Activated effector memory CD4-positive, alpha-beta T cell treated with anti-CD3 and anti-CD28 coated beads, Interleukin-2, amount 50 U/mL, for 16 hours (primary cell): ENCODE data around the gene DDA1.

Experiments used
- DNase-seq: peaks from one replicate; pipeline ENCODE4 v3.0.0-alpha.2; 2020

Gene DDA1

DNA sequence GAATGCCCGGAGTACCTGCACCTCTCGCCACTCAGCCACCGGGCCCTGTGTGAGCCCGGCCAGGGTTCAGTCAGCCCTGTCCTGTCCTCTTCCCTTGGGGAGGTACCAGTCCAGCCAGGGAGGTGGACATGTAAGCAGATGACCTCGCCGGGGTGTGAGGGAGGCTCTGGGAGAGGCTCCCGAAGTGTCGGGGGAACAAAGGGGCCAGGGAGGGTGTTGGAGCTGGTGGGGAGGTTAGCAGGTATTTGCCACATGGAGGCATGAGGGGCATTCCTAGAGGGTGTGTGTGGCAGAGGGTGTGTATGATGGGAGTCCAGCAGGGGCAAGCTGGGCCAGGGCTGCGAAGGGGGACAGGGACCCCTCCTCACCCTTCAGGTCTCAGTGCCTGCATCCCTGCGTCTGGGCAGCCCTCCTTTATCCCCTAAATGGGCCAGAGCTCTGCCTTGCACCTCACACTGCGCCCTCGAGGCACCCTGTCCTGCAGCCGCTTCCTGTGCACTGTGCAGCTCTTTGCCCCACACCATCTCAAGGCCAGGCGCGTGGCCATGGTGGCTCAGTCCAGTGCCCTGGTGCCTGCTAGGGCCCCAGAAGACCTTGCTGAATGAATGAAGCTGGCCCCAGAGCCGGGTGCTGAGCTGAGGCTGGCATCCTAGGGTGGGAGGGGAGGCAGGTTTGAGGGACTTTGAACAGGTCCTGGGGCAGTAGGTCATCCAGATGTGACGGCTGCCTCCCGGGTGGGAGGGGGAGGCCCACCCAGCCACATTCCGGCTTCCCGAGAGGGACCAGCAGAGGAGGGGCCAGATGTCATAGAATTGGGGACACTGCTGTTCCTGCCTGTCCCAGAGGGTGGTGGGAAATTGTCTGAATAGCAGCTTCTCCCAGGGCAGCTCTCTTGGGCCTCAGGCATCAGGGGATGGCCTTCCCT lies 3.1 kb downstream of the DDA1 start:
- no peak for DNase-seq

DNA sequence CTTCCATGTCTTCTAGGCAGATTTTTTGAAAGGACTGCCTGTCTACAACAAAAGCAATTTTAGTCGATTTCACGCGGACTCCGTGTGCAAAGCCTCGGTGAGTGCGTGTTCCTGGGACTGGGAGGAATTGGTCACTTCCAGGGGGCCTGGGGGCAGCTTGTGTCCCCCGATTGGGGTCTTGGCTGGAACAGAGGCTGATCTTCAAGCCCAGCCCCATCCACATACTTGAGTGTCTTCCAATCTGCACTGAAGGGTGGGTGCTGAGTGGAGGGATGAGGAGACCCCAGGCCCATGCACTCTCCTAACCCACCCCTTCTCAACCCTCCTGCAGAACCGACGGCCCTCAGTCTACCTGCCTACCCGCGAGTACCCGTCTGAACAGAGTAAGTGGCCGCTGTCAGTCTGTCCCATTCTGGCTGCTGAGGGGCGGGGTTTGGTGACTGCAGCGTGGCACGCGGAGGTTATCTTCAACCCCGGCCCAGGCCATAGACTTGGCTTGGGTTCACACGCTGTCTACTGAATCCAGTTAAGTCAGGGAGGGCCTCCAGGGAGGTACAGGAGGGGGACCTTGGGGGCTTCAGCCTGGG lies 4.7 kb downstream of the DDA1 start:
- DNase-seq: no peak

GRCh38 chr19:17318966-17319365 lies 9.6 kb downstream of the DDA1 start:
- no peak for DNase-seq

DNA sequence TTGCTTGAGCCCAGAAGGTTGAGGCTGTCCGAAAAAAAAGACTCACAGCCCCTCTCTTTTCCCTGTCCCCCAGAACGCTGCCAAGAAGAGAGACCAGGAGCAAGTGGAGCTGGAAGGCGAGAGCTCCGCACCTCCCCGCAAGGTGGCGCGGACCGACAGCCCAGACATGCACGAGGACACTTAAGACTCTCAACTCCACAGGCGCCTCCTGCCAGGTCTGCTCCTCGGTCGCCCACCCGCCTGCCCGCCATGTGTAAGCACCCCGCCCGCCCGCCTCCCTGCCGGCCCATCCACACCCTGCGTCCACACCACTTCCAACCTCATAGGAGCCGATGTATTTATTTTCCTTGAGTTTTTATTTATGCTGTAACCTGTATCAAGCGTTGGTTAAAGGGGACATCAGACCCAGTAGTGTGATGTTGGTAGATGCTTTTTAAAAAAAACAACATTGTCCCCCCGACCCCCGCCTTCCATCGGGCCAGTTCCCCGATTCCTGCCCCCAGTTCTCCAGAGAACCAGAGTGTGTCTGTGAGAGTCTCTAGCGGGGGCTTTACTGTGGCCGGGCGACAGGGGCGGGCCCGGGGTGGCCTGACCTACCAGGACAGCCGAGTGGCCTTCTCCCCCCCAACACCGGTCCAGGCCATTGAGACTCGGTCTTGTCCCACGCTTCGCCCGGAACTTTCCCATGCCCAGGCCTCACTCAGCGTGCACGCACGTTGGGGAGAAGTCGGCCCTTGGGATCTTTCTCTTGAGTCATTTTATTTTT lies 10.3 kb downstream of the DDA1 start:
- no peak for DNase-seq

DNA sequence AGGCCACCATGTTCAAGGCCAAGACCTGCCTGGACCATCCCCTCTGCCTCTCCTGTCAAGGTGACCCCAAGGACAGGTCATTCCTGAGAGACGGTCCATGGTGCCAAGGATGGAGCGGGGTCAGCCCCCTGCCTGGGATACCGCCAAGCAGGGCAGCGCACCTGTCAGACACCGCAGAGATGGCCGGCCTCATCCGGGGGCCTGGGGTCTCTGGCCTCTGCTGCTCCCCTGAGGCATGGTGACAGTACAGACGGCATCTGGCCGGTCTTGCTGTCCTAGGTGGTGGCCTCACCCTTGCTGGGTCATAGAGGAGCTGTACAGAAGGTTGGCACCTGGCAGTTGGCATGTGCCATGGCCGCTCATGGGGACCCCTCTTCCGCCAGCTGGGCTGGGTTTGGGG lies 11.1 kb downstream of the DDA1 start:
- no peak for DNase-seq

DNA sequence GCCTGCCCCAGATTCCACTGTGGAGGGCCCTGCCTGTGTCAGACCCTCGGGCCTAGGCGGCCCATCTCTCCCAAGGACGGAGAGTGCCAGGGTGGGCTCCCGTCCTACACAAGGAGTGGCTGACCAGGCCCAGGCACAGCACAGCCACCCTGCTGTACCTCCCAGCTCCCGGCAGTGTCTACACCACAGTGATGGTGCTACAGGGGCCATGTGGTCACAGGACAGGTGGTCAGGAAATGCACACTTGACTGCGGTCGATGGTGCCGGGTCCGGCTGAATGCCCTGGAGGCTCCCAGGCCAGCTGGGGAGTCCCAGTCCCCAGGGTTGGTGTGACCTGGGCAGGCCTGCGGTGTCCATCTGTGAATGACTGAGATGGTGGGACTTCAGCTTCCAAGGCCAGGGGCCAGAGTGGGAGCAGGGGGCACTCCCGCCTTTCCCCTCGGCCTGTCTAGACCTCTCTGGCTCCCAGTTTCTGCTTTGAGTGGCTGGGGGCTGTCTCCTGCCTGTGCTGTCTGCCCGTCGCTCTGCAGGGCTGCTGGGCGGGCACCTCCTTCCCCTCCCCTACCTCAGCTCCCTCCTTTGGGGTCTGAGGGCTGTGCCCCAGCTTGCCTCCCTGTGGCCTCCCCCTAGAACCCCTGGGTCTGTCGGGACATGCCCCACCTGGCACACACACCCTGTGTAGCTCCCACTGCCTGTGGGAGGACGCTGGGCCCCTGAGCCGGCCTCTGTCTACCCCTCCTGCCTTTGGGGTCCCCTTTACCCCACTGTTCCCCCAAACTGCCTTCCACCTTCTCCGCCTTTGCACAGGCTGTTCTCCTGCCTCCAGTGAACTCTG lies 12.5 kb downstream of the DDA1 start:
- no peak for DNase-seq

DNA sequence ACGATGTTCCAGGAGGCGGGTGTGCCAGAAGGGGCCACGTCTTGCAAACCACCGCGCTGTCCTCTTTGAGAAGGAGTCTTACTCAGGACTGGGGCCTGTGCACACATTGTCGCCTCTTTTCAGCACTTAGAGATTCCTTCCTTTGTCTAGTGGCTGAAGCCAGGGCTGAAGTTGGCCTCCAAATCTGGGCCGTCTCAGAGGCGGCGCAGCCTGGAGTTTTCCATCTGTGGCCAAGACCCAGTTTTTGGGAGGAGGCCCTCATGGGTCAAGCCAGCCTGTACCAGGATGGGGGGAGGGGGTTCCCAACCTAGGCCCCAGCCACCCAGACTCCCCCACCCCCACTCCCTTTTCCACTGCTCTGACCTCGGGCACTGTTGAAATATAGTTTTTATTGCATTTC lies 13.5 kb downstream of the DDA1 start:
- DNase-seq: no peak

GRCh38 chr19:17323300-17323963 lies 14.1 kb downstream of the DDA1 start:
- no peak for DNase-seq

DNA sequence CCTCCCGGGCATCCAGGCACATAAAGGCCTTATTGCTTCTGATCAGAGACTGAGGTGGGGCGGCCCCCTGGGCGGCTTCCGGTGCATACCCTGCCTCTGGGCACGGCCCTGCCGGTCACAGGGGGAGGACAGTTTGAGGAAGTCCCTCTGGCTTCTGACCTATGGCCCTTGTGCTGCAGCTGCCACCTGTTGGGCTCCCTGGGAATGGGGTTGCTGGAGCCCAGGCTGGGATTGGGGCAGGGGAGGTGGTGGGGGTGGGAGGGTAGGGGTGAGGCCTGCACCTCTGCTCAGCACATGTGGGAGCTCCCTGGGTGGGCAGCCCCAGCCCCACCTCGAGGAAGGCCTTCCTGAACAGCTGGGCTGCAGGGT lies 14.6 kb downstream of the DDA1 start:
- no peak for DNase-seq

- DNase-seq: no peak
These were observed 15.2 kb downstream of the DDA1 start for GRCh38 chr19:17324357-17325114.

DNA sequence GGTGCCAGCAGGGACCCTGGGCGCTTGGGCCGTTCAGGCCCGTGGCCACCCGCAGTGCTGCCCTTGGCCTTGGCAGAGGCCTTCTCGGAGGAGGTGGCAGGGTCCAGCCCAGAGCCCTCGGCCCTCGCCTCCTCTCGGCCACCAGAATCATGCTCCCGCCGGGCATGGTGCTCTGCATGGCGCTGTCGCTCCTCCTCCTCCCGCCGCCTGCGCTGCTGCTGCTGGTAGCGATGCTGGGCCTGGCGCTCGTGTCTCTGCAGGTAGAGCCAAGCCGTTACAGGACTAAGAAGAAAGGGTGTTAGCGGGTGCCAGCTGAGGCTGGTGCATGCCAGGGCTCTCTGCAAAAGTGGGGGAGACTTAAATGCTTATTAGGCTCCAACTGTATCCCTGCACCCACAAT lies 15.8 kb downstream of the DDA1 start:
- DNase-seq: no peak

DNA sequence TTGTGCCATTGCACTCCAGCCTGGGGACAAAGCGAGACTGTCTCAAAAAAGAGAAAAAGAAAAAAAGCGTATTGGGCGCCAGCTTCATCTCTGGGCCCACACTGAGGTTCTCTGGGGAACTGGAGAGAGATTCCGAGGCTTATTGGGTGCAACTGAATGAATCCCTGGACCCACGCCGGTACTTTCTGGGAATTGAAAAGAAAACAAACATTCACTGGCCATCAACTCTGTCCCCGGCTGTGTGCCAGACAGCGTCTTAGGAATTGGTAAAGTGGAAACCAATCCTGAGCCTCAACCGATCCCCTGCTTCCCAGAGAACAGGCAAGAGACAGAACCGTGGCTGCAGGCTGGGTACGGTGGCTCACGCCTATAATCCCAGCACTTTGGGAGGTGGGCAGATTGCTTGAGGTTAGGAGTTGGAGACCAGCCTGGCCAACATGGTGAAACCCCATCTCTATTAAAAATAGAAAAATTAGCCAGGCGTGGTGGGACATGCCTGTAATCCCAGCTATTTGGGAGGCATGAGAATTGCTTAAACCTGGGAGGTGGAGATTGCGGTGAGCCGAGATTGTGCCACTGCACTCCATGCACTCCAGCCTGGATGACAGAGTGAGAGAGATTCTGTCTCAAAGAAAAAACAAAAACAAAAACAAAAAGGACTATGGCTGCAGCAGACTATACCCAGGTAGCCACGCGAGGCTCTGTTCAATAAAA lies 16.7 kb downstream of the DDA1 start:
- no peak for DNase-seq

DNA sequence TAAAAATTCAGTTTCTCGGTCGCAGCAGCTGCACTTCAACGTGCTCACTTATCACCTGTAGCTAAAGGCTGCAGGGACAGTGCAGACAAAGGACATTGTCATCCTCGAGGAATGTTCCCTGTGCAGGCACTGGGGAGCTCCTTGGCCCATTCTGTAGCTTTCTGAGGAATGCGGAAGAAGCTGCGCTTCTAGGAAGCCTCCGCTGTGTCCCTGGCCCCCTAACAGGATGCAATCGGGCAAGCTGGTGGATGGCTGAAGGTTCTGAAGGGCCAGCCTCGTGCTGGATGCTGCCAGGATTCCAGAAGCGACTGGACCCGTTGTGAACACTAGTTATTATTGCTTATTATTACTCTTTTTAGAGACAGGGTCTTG lies 17.2 kb downstream of the DDA1 start:
- no peak for DNase-seq

DNA sequence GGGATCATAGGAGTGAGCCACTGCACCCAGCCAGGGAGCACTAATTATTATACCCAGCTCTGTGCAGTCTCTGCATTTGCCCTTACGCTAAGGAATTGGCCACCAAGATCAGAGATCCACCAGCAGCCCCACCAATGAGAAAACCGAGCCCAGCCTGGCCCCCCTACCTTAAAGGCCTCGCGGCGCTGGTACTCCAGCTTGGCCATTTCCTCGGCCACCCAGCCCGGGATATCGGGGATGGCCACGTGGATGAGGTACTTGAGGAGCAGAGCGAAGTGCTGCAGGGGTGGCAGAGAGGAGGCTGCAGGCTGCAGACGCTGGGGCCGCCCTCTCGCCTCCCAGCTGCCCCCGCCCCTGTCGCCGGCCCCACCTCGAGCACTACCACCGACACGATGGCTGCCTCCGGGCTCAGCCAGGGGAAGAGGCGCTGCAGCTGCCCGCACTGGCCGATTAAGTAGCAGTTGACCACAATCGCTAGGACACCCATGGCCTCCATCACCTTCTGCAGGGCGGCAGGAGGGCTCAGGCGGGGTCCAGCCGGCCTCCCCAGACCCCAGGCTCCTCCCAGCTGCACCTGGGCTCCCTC lies 17.8 kb downstream of the DDA1 start:
- DNase-seq: no peak

DNA sequence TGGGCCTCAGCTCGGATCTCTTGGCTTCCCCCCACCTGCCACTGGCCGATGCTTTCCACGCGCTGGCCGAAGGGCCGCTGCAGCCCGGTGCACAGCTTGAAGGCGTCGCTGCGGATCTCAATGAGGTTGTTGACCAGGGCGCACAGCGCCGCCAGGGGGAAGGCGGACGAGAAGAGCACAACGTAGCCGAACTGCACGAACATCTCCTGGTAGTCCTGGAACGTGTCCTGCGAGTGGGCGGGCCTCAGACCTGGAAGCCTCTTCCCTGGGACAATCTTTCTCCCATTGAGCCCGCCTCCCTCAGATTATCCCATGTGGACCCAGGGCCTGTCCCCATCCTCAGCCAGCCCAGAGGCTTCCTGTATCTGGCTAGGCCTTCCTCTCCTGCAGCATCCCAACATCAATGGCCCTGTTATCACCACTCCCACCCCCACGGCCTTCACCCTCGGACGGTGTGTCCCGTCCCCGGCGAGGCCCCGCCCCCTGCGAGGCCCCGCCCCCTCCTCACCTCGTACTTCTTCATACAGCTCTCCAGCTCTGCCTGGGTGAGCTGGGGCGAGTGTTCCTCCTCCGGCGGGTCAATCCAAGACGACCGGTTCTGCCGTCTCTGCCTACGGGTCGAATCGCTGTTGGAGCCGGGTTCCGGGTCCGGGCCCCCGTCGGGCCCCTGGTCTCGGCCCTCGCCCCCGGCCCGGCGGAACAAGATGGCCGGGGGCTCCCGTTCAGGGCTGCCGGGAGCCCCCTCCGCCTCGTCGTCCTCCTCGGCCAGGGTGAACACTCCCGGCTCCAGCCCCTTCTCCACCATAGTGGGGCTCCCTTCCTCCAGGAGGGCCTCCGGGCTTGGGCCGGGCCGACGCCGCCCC lies 18.5 kb downstream of the DDA1 start:
- DNase-seq: peak; percentile 82

DNA sequence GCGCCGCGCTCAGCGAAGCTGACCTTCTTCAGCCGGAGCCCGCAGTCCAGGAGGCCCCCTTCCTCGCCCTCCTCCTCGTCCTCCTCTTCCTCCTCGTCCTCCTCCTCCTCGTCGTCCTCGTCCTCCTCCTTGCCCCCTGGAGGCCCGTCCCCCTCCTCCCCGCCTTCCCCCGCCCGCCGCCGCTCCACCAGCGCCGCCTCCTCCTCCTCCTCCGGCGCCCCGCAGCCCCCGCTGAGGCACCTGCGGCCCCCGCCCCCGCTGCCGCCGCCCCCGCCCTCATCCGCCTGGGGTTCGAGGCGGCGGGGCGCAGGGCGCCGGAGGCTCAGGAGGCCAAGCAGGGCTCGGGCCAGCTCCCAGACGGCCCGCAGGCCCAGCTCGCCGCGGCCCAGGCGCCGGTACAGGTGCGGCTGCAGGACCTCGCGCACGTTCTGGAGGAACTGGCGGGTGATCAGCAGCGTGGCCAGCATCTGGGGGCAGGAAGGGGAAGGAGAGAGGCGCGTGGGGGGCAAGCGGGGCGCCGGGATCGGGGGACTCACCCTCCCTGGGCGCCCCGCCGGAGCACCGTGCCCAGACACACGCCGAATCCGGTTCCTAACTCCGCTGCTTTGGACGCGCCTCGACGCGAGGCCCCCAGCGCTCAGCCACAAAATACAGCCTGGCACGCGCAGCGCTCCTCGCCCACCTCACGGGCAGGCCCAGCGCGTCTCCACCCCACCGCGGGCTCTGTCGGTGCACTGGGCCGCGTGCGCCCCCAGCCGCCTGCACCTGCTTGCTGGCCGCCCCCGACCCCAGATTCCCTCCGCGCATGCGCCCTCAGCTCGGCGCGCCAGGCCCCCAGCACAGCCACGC lies 19.4 kb downstream of the DDA1 start:
- peak; percentile 79 for DNase-seq

DNA sequence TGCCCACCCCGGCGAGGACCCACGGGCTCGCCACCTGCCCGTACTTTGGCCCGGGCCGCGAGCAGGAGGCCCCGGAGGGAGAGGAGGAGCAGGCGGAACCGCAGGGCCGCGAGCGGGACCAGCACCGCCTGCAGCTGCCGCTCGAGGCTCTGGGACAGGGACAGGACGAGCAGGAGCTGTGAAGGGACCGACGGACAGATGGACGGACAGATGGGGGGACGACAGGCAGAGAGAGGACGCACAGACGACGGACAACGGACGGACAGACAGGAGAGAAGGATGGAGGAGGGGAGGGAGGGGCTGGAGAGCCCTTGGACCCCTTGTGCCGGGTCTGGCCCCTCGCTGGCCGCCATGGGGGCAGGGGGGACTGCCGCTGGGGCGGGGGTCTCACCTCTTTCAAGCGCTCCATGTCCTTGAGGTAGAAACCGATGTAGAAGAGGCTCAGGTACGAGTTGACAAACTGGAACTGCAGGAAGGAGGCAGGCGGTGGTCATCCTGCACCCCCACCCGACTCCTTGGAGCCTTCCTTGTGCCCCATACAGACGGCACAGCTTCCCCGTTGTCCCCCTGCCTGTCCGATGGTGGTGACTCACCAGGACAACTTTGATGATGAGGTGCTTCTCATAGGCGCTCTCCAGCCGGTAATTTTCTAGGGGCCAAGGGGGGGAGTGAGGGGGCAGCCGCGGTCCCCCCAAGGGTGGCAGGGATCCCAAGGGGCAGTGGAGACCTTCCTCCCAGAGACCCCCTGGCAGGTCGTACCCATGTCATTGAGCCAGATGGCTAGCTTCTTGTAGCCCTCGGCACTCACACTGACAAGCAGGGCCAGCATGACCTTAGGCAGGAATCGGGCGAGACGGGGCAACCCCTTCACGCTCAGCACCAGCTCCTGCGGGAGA lies 20.3 kb downstream of the DDA1 start:
- no peak for DNase-seq
